Vagina (tissue), 2 donors: ENCODE results near the gene OR2AG2. TPM values are rescaled to one million over a fixed set of nuclear protein-coding genes. Genes with fewer than 3 reads are reported as not detected.

Experiments used
- DNase-seq, 2 donors: peaks; one replicate each; pipeline ENCODE4 v3.0.0-alpha.2; 2017; ENCODE audit errors: extremely low spot score in 2 of 2
- H3K27ac ChIP-seq: fragments of 200-600 bp; sonication (generic); one replicate; pipeline ENCODE4 v1.5.1; 2019
- H3K27me3 ChIP-seq: fragments of 200-600 bp; sonication (generic); one replicate; pipeline ENCODE4 v1.5.1; 2019
- H3K36me3 ChIP-seq, 2 donors: fragments of 200-600 bp; sonication (generic); one replicate each; pipeline ENCODE4 v1.5.1; 2017 to 2019
- H3K4me1 ChIP-seq: fragments of 200-600 bp; sonication (generic); one replicate; pipeline ENCODE4 v1.5.1; 2019
- H3K4me3 ChIP-seq, 2 donors: fragments of 200-600 bp; sonication (generic); 1 replicate in 1 of 2; 2 replicates in 1 of 2; pipeline ENCODE4 v1.5.1; 2016 to 2019
- H3K9me3 ChIP-seq: fragments of 200-600 bp; sonication (generic); one replicate; pipeline ENCODE4 v1.5.1; 2019
- POLR2A ChIP-seq, 2 donors: fragments of 450-650 bp; IDR thresholded peaks; one replicate each; pipeline ENCODE4 v1.6.1; 2017; ENCODE audit warnings: antibody characterized with exemption in 2 of 2, mild to moderate bottlenecking in 2 of 2, moderate library complexity in 2 of 2
- POLR2AphosphoS5 ChIP-seq, 2 donors: sonication (generic); formaldehyde crosslinking; IDR thresholded peaks; one replicate each; pipeline ENCODE4 v1.9.0; 2017; ENCODE audit warnings: antibody characterized with exemption in 2 of 2, mild to moderate bottlenecking in 2 of 2, low read depth in 1 of 2; ENCODE audit not compliant: insufficient read depth in 1 of 2
- intact Hi-C: fragments of 100-400 bp; cut with DNase I; formaldehyde crosslinking; loops from one replicate; pipeline ENCODE4 v1.15.1; 2023
- total RNA-seq: library from RNA; depleted of rRNA; stranded (reverse); fragments of >200 nt; gene quantifications from one replicate; pipeline ENCODE4 v1.2.3, GENCODE V29; 2016
- TF ChIP-seq, protein P1 (sequence below), 3 experiments: fragments of 450-650 bp in 2 of 3; fragments of 200-600 bp in 1 of 3; sonication (generic) in 1 of 3; IDR thresholded peaks; one replicate each; pipeline ENCODE4 v1.5.1; 2017 to 2019; ENCODE audit warnings: antibody characterized with exemption in 3 of 3, mild to moderate bottlenecking in 2 of 3, moderate library complexity in 2 of 3

OR2AG2 gene, protein sequence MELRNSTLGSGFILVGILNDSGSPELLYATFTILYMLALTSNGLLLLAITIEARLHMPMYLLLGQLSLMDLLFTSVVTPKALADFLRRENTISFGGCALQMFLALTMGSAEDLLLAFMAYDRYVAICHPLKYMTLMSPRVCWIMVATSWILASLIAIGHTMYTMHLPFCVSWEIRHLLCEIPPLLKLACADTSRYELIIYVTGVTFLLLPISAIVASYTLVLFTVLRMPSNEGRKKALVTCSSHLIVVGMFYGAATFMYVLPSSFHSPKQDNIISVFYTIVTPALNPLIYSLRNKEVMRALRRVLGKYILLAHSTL
- total RNA-seq, result not detected

DNA sequence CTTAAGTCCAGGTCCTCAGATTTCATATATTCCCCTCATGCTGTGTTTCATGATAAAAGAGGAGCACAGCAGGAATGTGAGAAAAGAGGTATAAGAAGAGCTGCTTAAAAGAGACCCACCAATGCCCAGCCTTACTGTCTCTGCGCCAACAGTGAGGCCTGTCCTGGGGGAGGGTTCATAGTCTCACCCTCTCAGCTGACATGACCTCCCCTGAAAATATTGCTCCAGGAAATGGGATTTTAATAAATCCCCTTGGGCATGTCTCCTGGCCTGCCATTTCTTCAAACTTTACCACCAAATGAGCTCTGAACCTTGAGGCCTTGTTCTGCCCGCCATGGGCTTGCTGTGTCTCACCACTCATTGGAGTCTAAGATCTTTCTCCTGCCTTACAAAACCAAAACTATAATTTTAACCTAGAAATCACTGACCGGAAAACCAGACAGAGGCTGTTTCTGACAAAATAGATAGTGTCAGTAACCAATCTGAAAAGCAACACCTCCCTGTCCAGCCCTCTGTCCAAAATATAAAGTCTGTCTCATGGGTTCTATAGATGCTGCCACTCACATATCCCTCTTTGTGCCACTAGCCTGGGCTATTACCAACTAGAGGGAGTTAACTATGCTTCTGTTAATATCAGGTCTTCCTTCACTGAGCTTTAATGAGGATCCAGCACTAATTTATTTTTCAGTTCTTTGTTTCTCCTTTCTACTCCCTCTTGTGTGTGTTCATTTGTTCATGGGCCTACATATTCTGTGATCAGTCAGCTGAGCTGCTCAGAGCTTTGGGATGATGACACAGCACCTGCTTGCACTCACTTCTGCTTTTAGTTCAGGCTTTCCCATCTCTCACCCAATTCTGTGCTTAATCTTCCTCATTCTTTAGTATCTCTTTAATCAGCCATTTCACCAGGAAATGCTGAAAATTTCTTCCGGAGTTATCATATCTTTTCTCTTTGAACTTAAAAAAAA lies at the start of gene OR2AG2:
Gene OR2AG2, minus strand, starts transcription at position 51 of the 968 bp plus-strand sequence. CDS start 3,019 bp downstream, outside the sequence.
- H3K4me3 ChIP-seq, result no peak within 1 kb of the TSS
- H3K27ac ChIP-seq, result no peak within 1 kb of the TSS
- H3K36me3 ChIP-seq, result no peaks in the 10 kb centered on the region
- intact Hi-C loops, result no loop called here
- no peaks in the 10 kb centered on the region for H3K27me3 ChIP-seq
- no peak for TF ChIP-seq POLR2AphosphoS5 (IDR thresholded peaks at IDR 0.05; ENCODE audit: insufficient read depth in 1 of 2, low read depth in 1 of 2)
- TF ChIP-seq, protein P1, sequence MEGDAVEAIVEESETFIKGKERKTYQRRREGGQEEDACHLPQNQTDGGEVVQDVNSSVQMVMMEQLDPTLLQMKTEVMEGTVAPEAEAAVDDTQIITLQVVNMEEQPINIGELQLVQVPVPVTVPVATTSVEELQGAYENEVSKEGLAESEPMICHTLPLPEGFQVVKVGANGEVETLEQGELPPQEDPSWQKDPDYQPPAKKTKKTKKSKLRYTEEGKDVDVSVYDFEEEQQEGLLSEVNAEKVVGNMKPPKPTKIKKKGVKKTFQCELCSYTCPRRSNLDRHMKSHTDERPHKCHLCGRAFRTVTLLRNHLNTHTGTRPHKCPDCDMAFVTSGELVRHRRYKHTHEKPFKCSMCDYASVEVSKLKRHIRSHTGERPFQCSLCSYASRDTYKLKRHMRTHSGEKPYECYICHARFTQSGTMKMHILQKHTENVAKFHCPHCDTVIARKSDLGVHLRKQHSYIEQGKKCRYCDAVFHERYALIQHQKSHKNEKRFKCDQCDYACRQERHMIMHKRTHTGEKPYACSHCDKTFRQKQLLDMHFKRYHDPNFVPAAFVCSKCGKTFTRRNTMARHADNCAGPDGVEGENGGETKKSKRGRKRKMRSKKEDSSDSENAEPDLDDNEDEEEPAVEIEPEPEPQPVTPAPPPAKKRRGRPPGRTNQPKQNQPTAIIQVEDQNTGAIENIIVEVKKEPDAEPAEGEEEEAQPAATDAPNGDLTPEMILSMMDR (IDR thresholded peaks at IDR 0.05), result no peak
- no peak for TF ChIP-seq POLR2A (IDR thresholded peaks at IDR 0.05)
- DNase-seq, result no peak
- no peaks in the 10 kb centered on the region for H3K4me1 ChIP-seq
- H3K9me3 ChIP-seq, result no peaks in the 10 kb centered on the region

DNA sequence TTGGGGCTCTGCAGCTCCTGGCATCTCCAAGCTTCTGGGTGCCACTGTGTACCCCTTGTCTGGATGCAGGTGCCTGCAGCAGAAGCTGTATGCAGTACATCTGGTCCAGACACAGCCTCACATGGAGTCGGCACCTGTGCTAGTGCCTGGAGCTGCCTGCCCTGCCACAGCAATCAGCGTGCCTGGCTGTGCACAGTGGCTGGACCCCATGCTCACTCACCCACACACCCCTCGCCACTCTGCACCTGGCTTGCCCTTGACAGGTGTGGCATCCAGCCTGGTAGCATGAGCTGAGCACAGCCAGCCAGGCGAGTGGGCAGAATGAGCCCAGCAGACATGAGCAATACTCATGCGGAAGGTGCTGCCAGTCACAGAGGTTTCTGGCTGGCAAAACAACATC lies 47.2 kb upstream of the OR2AG2 start:
- H3K36me3 ChIP-seq, result no peaks in the 10 kb centered on the region
- intact Hi-C loops, result no loop called here
- DNase-seq, result no peak
- no peaks in the 10 kb centered on the region for H3K27me3 ChIP-seq
- H3K9me3 ChIP-seq, result no peaks in the 10 kb centered on the region
- TF ChIP-seq, protein P1 (IDR thresholded peaks at IDR 0.05), result no peak
- TF ChIP-seq POLR2A (IDR thresholded peaks at IDR 0.05), result no peak
- no peak for TF ChIP-seq POLR2AphosphoS5 (IDR thresholded peaks at IDR 0.05; ENCODE audit: insufficient read depth in 1 of 2, low read depth in 1 of 2)
- no peak overlapping the region for H3K4me3 ChIP-seq
- H3K4me1 ChIP-seq, result no peaks in the 10 kb centered on the region
- no peak overlapping the region for H3K27ac ChIP-seq

DNA sequence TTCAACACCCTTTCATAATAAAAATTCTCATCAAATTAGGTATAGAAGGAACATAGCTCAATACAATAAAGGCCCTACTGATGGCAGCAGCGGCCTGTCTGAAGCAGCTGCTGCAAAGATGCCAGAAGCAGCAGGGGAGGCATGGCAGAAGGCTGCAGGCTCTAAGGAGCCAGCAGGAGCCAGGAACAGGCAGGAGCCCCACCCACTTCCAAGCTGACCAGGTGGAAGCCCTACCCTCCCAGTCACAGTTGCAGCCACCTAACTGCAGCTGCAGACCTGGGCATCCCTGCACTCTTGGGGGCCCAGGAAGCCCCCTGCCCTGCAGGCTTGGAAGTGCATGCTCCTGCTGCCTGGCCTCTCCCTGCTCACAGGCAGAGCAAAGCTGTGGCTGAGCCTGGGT lies 45.9 kb upstream of the OR2AG2 start:
- no peaks in the 10 kb centered on the region for H3K9me3 ChIP-seq
- H3K4me1 ChIP-seq, result no peaks in the 10 kb centered on the region
- intact Hi-C loops, result no loop called here
- no peak overlapping the region for H3K27ac ChIP-seq
- H3K27me3 ChIP-seq, result no peaks in the 10 kb centered on the region
- TF ChIP-seq, protein P1 (IDR thresholded peaks at IDR 0.05), result no peak
- no peak for TF ChIP-seq POLR2AphosphoS5 (IDR thresholded peaks at IDR 0.05; ENCODE audit: insufficient read depth in 1 of 2, low read depth in 1 of 2)
- no peak for TF ChIP-seq POLR2A (IDR thresholded peaks at IDR 0.05)
- no peak for DNase-seq
- H3K4me3 ChIP-seq, result no peak overlapping the region
- H3K36me3 ChIP-seq, result no peaks in the 10 kb centered on the region

DNA sequence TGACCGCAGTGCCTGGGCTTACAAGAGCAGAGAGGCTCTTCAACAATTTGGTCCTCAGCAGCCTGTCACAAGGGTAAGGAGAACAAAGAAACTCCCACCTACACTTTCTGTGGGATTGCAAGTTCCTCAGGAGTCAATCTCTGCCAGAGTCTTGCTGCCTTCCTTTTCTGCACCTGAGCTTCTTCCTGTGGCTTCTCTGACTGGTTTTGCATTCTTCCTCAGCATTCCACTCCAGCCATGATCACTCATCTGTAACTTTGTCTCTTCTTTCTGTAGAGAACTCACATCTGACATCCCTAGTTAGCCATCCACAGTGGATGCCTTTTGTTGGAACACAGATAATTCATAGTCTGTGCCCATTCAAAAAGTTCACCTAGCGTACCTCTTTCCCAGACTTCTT lies 41.9 kb upstream of the OR2AG2 start:
- intact Hi-C loops, result no loop called here

More for the DNA sequence above, 41.9 kb upstream of the OR2AG2 start:
- no peaks in the 10 kb centered on the region for H3K36me3 ChIP-seq
- no peak for DNase-seq
- no peaks in the 10 kb centered on the region for H3K27me3 ChIP-seq
- no peak overlapping the region for H3K27ac ChIP-seq
- no peak for TF ChIP-seq POLR2AphosphoS5 (IDR thresholded peaks at IDR 0.05; ENCODE audit: insufficient read depth in 1 of 2, low read depth in 1 of 2)
- TF ChIP-seq, protein P1 (IDR thresholded peaks at IDR 0.05), result no peak
- TF ChIP-seq POLR2A (IDR thresholded peaks at IDR 0.05), result no peak
- no peak overlapping the region for H3K4me3 ChIP-seq
- no peaks in the 10 kb centered on the region for H3K9me3 ChIP-seq
- no peaks in the 10 kb centered on the region for H3K4me1 ChIP-seq
